ENCODE results near the gene EYA2. TPM values are rescaled to one million over a fixed set of nuclear protein-coding genes. Genes with fewer than 3 reads are reported as not detected.

EYA2 gene
- total and polyA plus RNA-seq, 2 of the 4 experiments (the other 2 are of a cell fraction) = 2.3 to 5.4 TPM

- CTCF ChIA-PET = no interaction called here
- DNase-seq = no peak
- Histone ChIP-seq H3K4me1 (ENCODE audit: control insufficient read depth, insufficient read depth, low read length) (no peaks in the 10 kb centered on the region), H3K27ac (ENCODE audit: insufficient read depth, low read length) (no peak overlapping the region), H3K27me3 (ENCODE audit: control insufficient read depth, insufficient read depth, low read length) (no peaks in the 10 kb centered on the region), H3K14ac (replicated peaks; ENCODE audit: low read depth, low read length) (no peak overlapping the region), H3K4me3 (ENCODE audit: insufficient read depth, low read depth, low read length) (no peak overlapping the region), H3K9ac (ENCODE audit: low read depth, low read length) (no peak overlapping the region), H4K8ac (ENCODE audit: low read depth in 2 of 2, low read length in 2 of 2) (no peak overlapping the region), H3K79me1 (ENCODE audit: low read depth in 1 of 2, low read length in 2 of 2) (peaks cover 3% of the 10 kb centered on the region in 2 experiments; a peak in 2 of 4 replicates), H2BK20ac (ENCODE audit: low read depth, low read length) (no peak overlapping the region), H2BK5ac (ENCODE audit: low read depth, low read length, poor library complexity, severe bottlenecking) (no peak overlapping the region), H3K9me1 (ENCODE audit: insufficient read depth, low read length) (no peaks in the 10 kb centered on the region; the same call in 1 of the 2 replicates), H3K23ac (ENCODE audit: low read depth, low read length) (no peak overlapping the region), H4K20me1 (ENCODE audit: insufficient read depth, low read length) (no peaks in the 10 kb centered on the region), H2AK5ac (ENCODE audit: low read depth, low read length) (no peak overlapping the region), H3K4me2 (ENCODE audit: low read depth, low read length) (no peak overlapping the region), H3K56ac (ENCODE audit: extremely low read depth, insufficient read depth, low read length) (no peak overlapping the region), H3K36me3 (ENCODE audit: control insufficient read depth, insufficient read depth, low read length) (no peaks in the 10 kb centered on the region), H3K9me3 (ENCODE audit: control insufficient read depth, insufficient read depth, low read length) (no peaks in the 10 kb centered on the region), H3K4ac (ENCODE audit: low read depth, low read length) (no peak overlapping the region), H2BK120ac (ENCODE audit: low read depth, low read length) (no peak overlapping the region), H3K18ac (ENCODE audit: low read depth, low read length) (no peak overlapping the region), H2AK9ac (replicated peaks; ENCODE audit: low read depth, low read length, poor library complexity) (no peak overlapping the region), H4K91ac (ENCODE audit: insufficient read depth, low read depth, low read length) (no peak overlapping the region), H2AFZ (replicated peaks; ENCODE audit: low read length, poor library complexity) (no peak overlapping the region), H4K5ac (ENCODE audit: low read depth, low read length) (no peak overlapping the region), H2BK15ac (ENCODE audit: low read depth, low read length) (no peak overlapping the region)
- dilution Hi-C loops (cut with HindIII; ENCODE audit: low sequenced_read_pairs, unreplicated experiment) = no loop called here
- intact Hi-C loops (cut with micrococcal nuclease) = no loop called here
- no peak for ATAC-seq (ENCODE audit: low read depth)
- BruUV-seq (replicated peaks) = no TSS peak
- TF ChIP-seq FOS (IDR thresholded peaks at IDR 0.05; ENCODE audit: low read depth, low read length) (no peak), MAZ (IDR thresholded peaks at IDR 0.05; ENCODE audit: borderline replicate concordance, low read depth, low read length) (no peak), MAFK (IDR thresholded peaks at IDR 0.05; ENCODE audit: low read depth, low read length) (no peak), RCOR1 (IDR thresholded peaks at IDR 0.05; ENCODE audit: insufficient replicate concordance, low read length) (no peak), SMC3 (IDR thresholded peaks at IDR 0.05; ENCODE audit: low read depth, low read length) (no peak), NFE2L2 (IDR thresholded peaks at IDR 0.05; ENCODE audit: low read depth, low read length) (no peak), CHD1 (IDR thresholded peaks at IDR 0.05; ENCODE audit: low read depth, low read length) (no peak), POLR2A (IDR thresholded peaks at IDR 0.05; ENCODE audit: low read depth, low read length) (no peak), USF2 (IDR thresholded peaks at IDR 0.05; ENCODE audit: low read depth, low read length) (no peak), BHLHE40 (IDR thresholded peaks at IDR 0.05; ENCODE audit: low read depth, low read length) (no peak), RAD21 (IDR thresholded peaks at IDR 0.05; ENCODE audit: low read length) (no peak), RFX5 (IDR thresholded peaks at IDR 0.05; ENCODE audit: low read depth, low read length) (no peak), MXI1 (IDR thresholded peaks at IDR 0.05; ENCODE audit: borderline replicate concordance, low read depth, low read length) (no peak), ELK1 (IDR thresholded peaks at IDR 0.05; ENCODE audit: borderline replicate concordance, low read depth, low read length) (no peak), CEBPB (IDR thresholded peaks at IDR 0.05; ENCODE audit: low read depth, low read length) (no peak), CTCF (conservative IDR thresholded peaks at IDR 0.05; ENCODE audit: low read depth, low read length) (no peak)
- POLR2A ChIA-PET (ENCODE audit: unreplicated experiment) = no interaction called here
- WGBS, 2 experiments (ENCODE audit: extremely low coverage in 2 of 2, insufficient read length in 1 of 2) = 100% methylated on average over 1 of the region's 11 CpGs; no CpG with 5 or more reads in 1 of the 2 experiments
- in situ Hi-C loops (cut with MboI; ENCODE audit: low sequenced_read_pairs) = no loop called here
Measured at GRCh38 chr20:46900826-46901225, 6.2 kb downstream of the EYA2 start.

Measured in IMR-90 (cell line).